HG03108 (cell line): ENCODE results near the gene LRRC8D.
"Not testable (repeated sequence)": the region's sequence is repeated elsewhere in the genome, so short reads cannot be mapped to it uniquely, and the experiment has no call there.

Experiments
- ATAC-seq: cut with Tn5 transposase; IDR thresholded peaks from one replicate; pipeline ENCODE4 v1.9.1; 2021; ENCODE audit warnings: moderate library complexity; ENCODE audit not compliant: unreplicated experiment

LRRC8D gene

GRCh38 chr1:89820422-89821321 lies at the start of gene LRRC8D:
Gene LRRC8D, plus strand, starts transcription at chr1:89821032. Its CDS starts 112,037 bp downstream, at chr1:89933069.
- peak; percentile 80 for ATAC-seq

GRCh38 chr1:89771991-89772560 lies 48.8 kb upstream of the LRRC8D start:
- no peak for ATAC-seq

DNA sequence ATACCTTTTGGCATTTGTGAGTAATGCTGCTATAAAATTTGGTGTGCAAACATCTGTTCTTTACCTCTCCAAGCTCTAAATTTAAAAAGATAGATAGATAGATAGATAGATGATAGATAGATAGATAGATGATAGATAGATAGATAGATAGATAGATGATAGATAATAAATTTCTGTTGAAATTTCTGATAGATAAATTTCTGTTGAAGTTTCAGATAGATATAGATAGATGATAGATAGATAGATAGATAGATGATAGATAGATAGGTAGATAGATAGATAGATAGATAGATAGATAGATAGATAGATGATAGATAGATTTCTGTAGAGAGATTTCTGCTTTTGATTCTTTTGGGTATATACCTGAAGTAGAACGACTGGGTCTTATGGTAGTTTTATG lies 44.7 kb upstream of the LRRC8D start:
- not testable (repeated sequence) for ATAC-seq

- ATAC-seq = not testable (repeated sequence)
These were observed 43.6 kb upstream of the LRRC8D start for GRCh38 chr1:89777271-89777670.

DNA sequence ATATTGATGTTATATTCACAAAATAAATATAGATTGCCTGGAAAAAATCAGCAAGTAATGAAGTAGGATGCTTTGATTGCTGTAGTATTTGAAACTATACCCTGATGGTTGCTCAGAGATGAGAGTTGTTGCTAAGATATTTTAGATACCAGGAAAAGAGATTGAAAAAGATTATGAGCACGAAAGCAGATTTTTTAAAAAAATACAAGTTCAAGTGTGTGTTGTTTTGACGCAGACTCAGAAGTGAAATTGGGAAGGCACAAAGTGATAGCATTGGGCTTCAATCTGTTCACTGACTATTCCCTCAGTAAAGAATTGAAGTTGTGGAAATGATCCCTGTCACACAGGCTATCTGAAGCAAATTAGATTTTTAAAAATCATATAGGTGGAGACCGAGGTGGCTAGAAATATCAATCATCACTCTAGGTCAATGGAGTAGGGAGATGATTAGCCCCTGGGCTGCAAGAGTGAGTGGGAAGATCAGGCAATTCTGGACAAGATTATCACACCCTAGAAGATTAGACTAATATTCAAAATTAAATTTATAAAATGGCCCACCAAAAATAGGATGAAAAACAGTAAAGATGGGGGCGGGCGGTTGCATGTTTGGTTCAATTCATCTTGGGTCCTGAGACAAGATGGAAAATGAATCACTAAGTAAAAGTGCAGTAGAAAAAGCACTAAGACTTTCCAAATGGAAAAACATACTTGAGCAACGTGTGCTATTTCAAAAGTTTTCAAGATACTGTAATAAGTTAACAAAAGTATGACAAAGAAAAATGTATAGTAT lies 41.5 kb upstream of the LRRC8D start:
- no peak for ATAC-seq

DNA sequence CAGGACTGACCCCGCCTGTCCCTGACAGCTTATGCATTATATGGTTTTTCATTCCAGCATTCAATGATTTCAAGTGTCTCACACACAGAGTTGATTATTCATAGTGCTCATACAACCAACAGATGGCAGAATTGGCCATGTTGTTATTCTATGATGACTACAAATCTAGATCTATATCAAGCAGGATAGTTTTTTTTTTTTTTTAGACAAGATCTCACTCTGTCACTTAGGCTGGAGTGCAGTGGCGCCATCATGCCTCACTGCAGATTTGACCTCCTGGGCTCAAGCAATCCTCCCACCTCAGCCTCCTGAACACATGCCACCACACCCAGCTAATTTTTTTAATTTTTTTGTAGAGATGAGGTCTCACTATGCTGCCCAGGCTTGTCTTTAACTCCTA lies 40.1 kb upstream of the LRRC8D start:
- ATAC-seq = no peak

- peak; percentile 79 for ATAC-seq
These were observed 39.2 kb upstream of the LRRC8D start for GRCh38 chr1:89781494-89782126.

GRCh38 chr1:89786628-89787214 lies 34.1 kb upstream of the LRRC8D start:
- no peak for ATAC-seq

DNA sequence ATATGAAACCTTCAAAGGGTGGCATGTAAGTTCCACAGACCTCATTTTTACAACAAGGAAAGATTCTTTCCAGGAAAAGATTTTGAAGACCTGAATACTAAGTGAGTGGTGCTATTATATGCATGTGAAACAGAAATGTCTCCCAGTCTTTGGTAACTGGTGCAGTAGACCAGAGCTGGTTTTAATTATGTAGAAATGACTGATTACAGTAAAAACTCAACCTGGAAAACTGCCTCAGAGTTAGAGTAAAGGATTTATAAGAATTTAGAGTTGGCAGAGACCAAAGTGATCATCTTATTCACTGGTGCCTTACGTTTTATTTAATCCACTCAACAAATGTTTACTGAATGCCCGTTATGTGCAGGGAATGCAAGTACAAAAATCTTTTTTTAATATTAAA lies 30.2 kb upstream of the LRRC8D start:
- no peak for ATAC-seq

DNA sequence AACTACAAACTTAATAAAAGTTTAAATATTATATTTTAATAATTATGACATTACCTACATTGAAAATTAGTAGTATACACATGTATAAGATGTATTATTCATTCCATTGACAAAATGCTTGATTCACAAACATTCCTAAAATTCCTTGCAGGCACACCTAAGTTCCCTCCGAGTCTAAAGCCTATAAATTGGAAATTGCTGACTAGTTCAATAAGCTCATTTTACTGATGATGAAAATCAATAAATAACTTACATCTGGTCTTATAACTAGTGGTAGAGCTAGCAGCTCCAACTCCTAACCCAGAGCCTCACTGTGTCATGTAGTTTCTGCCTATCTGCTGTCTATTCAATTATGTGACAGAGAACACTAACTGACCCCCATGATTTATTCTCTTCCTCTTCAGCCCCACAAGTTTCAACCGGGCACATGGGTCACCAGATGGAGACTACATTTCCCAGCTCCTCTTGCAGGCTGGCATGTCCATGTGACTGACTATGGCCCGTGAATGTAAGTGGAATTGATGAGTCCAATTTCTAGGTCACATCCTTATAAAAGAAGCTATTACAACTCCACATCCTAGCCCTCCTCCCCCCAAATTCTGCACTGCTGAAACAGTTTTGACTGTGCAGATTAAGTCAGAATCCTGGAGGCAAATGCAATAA lies 29.6 kb upstream of the LRRC8D start:
- no peak for ATAC-seq

DNA sequence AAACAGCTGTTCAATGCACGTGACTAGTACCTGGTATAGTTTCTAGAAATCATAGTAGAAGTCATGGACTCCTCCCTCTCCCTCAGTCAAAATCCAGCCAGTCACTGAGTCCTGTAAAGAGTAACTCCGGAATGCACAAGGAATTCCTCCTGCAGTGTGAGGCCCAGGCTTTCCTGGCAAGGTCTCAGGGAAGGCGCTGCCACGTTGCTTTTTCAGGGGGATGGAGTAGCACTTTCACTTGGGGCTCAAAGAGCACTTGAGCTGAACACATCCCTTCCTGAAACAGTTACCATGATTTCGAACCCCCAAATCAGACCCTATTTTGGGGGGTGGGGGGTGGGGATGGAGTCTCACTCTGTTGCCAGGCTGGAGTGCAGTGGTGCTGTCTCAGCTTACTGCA lies 26.4 kb upstream of the LRRC8D start:
- ATAC-seq = no peak

DNA sequence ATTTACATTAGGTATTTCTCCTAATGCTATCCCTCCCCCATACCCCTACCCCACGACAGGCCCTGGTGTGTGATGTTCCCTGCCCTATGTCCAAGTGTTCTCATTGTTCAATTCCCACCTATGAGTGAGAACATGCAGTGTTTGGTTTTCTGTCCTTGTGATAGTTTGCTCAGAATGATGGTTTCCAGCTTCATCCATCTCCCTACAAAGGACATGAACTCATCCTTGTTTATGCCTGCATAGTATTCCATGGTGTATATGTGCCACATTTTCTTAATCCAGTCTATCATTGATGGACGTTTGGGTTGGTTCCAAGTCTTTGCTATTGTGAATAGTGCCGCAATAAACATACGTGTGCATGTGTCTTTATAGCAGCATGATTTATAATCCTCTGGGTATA lies 25.3 kb upstream of the LRRC8D start:
- ATAC-seq = not testable (repeated sequence)

DNA sequence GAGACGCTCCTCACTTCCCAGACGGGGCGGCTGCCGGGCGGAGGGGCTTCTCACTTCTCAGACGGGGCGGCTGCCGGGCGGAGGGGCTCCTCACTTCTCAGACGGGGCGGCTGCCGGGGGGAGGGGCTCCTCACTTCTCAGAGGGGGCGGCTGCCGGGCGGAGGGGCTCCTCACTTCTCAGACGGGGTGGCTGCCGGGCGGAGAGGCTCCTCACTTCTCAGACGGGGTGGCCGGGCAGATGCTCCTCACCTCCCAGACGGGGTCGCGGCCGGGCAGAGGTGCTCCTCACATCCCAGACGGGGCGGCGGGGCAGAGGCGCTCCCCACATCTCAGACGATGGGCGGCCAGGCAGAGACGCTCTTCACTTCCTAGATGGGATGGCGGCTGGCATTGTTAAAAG lies 23.0 kb upstream of the LRRC8D start:
- not testable (repeated sequence) for ATAC-seq

DNA sequence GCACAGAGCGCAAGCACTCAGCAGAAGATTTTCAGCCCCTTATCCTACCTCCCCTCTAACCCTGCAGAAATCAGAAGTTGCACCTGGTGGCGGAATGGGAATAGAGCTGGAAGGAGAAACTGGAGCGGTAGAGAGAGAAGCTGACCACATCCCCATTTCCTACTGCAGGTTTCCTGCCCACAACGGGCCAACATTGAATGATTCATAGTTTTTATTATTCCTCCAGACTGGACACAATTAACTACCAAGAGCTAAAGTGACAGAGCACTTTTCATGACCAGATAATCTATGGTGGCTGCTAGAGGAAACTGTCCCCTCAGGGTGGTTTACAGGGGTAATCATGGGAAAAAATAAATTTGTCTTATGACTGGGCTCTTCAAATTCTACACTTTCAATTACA lies 21.3 kb upstream of the LRRC8D start:
- ATAC-seq = no peak

- no peak for ATAC-seq
These were observed 20.7 kb upstream of the LRRC8D start for GRCh38 chr1:89800022-89800655.

DNA sequence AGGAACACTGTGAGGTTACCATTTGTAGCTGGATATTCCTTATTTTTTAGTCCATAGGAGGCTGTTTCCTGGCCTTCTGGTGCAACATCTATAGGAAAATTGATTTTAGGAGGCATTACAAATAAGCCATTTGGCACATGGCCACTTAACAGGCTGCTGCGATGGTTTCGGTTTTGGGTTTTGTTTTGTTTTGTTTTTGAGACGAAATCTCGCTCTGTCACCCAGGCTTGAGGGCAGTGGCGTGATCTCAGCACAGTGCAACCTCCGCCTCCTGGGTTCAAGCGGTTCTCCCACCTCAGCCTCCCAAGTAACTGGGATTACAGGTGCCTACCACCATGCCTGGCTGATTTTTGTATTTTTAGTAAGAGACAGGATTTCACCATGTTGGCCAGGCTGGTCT lies 20.1 kb upstream of the LRRC8D start:
- no peak for ATAC-seq

GRCh38 chr1:89802051-89802450 lies 18.8 kb upstream of the LRRC8D start:
- ATAC-seq = no peak

DNA sequence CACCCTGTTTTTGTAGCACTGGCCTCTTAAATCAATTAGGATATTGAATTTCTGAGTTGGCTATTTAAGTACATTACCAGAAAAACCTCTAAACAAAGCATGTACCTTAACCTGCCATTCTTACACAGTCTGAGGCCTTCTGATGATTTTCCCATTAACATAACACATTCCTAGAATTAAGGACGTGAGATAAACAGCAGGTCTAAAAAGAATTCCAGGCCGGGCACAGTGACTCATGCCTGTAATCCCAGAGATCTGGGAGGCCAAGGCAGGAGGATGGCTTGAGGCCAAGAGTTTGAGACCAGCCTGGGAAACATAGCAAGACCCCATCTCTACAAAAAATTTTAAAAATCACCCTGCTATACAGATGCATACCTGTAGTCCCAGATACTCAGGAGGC lies 18.0 kb upstream of the LRRC8D start:
- ATAC-seq = no peak

DNA sequence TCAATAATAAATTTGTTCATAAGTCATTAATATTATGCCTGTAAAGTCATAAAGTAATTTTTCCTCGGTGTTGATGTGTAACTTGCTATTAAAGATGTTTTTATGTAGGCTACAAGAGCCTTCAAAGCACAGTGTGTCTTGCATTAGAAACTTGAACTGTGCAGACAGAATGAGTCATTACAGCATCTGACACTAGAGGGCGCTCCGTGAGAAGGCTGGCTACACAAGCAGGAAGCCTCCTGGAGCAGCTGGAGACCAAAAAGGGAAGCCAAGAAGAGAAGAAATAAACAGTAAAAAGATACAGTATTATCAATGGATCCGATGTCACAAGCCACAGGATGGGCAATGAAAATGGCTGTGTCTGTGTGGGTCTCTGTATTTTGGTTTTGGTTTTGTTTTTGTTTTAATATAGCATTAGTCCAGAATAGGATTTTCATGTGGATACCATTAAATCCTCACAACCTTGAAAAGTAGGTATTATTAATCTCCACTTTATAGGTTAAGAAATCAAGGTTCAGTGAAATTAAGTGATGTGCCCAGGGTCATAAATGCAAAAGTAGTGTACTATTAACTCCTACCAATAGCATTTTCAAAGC lies 16.1 kb upstream of the LRRC8D start:
- peak; percentile 73 for ATAC-seq
